ENCODE data around the gene FBXO45. TPM values are rescaled to one million over a fixed set of nuclear protein-coding genes. Genes with fewer than 3 reads are reported as not detected.

Gene FBXO45
- total and polyA plus RNA-seq, 2 of the 4 experiments (the other 2 are of a cell fraction) = 3.8 to 5.0 TPM

GRCh38 chr3:196620161-196620604 is 51.7 kb downstream of the FBXO45 start:
- Histone ChIP-seq H3K56ac (ENCODE audit: extremely low read depth, insufficient read depth, low read length) (no peak overlapping the region), H3K9ac (ENCODE audit: low read depth, low read length) (no peak overlapping the region), H3K23ac (ENCODE audit: low read depth, low read length) (no peak overlapping the region), H3K4me1 (ENCODE audit: control insufficient read depth, insufficient read depth, low read length) (no peaks in the 10 kb centered on the region), H3K9me3 (ENCODE audit: control insufficient read depth, insufficient read depth, low read length) (no peaks in the 10 kb centered on the region), H3K36me3 (ENCODE audit: control insufficient read depth, insufficient read depth, low read length) (no peaks in the 10 kb centered on the region), H2BK15ac (ENCODE audit: low read depth, low read length) (no peak overlapping the region), H3K9me1 (ENCODE audit: insufficient read depth, low read length) (no peaks in the 10 kb centered on the region), H3K4ac (ENCODE audit: low read depth, low read length) (no peak overlapping the region), H2AFZ (replicated peaks; ENCODE audit: low read length, poor library complexity) (no peak overlapping the region), H4K91ac (ENCODE audit: insufficient read depth, low read depth, low read length) (no peak overlapping the region), H3K4me2 (ENCODE audit: low read depth, low read length) (no peak overlapping the region), H2BK5ac (ENCODE audit: low read depth, low read length, poor library complexity, severe bottlenecking) (no peak overlapping the region), H2BK120ac (ENCODE audit: low read depth, low read length) (no peak overlapping the region), H2AK9ac (replicated peaks; ENCODE audit: low read depth, low read length, poor library complexity) (no peak overlapping the region), H4K20me1 (ENCODE audit: insufficient read depth, low read length) (no peaks in the 10 kb centered on the region), H4K5ac (ENCODE audit: low read depth, low read length) (no peak overlapping the region), H3K14ac (replicated peaks; ENCODE audit: low read depth, low read length) (no peak overlapping the region), H3K27me3 (ENCODE audit: control insufficient read depth, insufficient read depth, low read length) (peaks cover 3% of the 10 kb centered on the region), H2AK5ac (ENCODE audit: low read depth, low read length) (no peak overlapping the region), H3K79me1 (ENCODE audit: low read depth in 1 of 2, low read length in 2 of 2) (no peaks in the 10 kb centered on the region), H4K8ac (ENCODE audit: low read depth in 2 of 2, low read length in 2 of 2) (no peak overlapping the region), H3K18ac (ENCODE audit: low read depth, low read length) (no peak overlapping the region), H3K27ac (ENCODE audit: insufficient read depth, low read length) (no peak overlapping the region), H3K4me3 (ENCODE audit: insufficient read depth, low read depth, low read length) (no peak overlapping the region), H2BK20ac (ENCODE audit: low read depth, low read length) (no peak overlapping the region)
- no TSS peak for BruUV-seq (replicated peaks)
- in situ Hi-C loops (cut with MboI; ENCODE audit: low sequenced_read_pairs) = loop anchor here (25.0 kb wide), 1 partner anchor 342 kb away; the partner anchor contains the start of gene PIGZ
- DNase-seq (no peak), ATAC-seq (ENCODE audit: low read depth) (no peak)
- intact Hi-C loops (cut with micrococcal nuclease) = no loop called here
- dilution Hi-C loops (cut with HindIII; ENCODE audit: low sequenced_read_pairs, unreplicated experiment) = no loop called here
- ChIA-PET CTCF (no interaction called here), POLR2A (ENCODE audit: unreplicated experiment) (no interaction called here)
- no CpG with 5 or more reads among the region's 10 CpGs for WGBS, 2 experiments (ENCODE audit: extremely low coverage in 2 of 2, insufficient read length in 1 of 2)
- TF ChIP-seq SMC3 (IDR thresholded peaks at IDR 0.05; ENCODE audit: low read depth, low read length) (no peak), CHD1 (IDR thresholded peaks at IDR 0.05; ENCODE audit: low read depth, low read length) (no peak), POLR2A (IDR thresholded peaks at IDR 0.05; ENCODE audit: low read depth, low read length) (no peak), BHLHE40 (IDR thresholded peaks at IDR 0.05; ENCODE audit: low read depth, low read length) (no peak), MXI1 (IDR thresholded peaks at IDR 0.05; ENCODE audit: borderline replicate concordance, low read depth, low read length) (no peak), FOS (IDR thresholded peaks at IDR 0.05; ENCODE audit: low read depth, low read length) (no peak), CEBPB (IDR thresholded peaks at IDR 0.05; ENCODE audit: low read depth, low read length) (no peak)
